Fibroblast of lung (primary cell): ENCODE measurements around the gene TTC6.

Source experiments
- CTCF ChIP-seq, 2 donors: IDR thresholded peaks in 1 of 2; conservative IDR thresholded peaks in 1 of 2; 1 replicate in 1 of 2; 2 replicates in 1 of 2; pipeline ENCODE4 v1.5.1; 2011 to 2012; ENCODE audit warnings: low read length in 2 of 2, control low read depth in 1 of 2, inconsistent platforms in 1 of 2, low read depth in 1 of 2, mild to moderate bottlenecking in 1 of 2
- EZH2 ChIP-seq: IDR thresholded peaks from 2 replicates; pipeline ENCODE4 v1.5.1; 2012; ENCODE audit warnings: low read length, control low read depth, mild to moderate bottlenecking; ENCODE audit errors: missing control alignments

DNA sequence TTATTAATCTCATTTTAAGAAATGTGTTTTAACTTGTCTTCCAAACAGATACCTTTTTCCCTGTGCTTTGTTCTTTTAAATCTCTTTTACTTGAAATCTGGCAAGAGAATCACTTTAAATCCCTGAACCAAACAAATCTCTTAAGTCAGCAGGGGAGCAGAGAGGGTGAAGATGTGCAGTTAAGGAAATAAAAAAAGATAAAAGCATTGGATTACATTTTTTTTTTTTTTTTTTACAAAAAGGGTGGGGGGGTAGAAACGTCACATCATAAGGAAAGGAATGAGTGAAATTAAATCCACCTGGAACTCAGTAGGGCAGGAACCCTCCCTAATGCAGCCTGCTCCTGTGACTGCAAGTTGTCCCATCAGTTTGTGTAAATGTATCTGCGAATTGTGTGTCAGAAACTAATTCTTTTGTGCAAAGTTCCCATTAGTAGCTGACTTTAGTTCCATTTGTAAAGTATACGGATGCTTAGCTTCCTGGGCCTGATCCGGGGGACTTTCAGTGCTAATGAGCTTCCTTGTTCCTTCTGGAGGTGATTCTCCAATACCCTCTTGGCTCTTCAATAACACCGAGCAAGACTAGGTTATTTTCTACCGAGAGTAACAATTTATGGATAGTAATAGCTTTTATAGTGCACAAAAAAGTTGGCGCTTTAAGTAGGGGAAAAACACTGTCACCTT, 1.5 kb downstream of the TTC6 start:
- TF ChIP-seq CTCF (conservative IDR thresholded peaks at IDR 0.05 in 1 of 2, IDR thresholded peaks at IDR 0.05 in 1 of 2; ENCODE audit: low read depth in 1 of 2, low read length in 2 of 2) (no peak), EZH2 (no peak)
